Measurements from ENCODE around the gene CAMTA1.

CAMTA1 gene

DNA sequence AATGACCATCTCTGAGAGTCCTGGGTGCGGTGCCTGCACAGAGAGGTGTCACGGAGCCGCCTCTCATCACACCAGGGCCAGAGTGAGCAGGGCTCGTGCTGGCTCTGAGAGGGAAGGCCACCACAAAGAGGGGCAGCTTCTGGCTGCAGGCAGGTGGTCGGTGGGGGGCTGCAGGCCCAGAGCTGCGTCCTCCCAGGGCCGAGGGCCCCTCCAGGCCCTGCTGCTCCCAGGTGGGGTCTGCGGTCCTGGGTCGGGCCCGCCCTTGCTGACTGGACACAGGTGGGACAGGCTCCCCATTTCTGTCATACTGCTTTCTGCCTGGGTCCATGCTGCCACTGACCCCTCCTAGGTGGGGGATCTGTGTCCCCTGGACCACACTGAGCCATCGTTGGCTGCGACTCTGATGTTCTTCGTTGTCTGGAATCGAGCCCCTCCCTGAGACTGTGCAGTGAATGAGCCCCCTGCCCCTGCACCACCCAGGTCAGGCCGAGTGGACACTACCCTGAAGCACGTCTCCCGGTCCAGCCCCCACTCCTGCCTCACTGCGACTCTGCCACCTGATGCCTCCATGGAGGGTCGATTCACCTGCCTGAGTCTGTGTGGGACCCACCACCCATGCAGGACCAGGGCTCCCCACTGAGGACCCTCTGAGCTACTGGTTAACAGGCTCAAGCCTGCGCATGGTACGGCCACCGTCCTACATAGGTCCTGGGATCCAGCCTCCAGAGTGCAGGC, 653.8 kb downstream of the CAMTA1 start:
- TF ChIP-seq, protein P1, sequence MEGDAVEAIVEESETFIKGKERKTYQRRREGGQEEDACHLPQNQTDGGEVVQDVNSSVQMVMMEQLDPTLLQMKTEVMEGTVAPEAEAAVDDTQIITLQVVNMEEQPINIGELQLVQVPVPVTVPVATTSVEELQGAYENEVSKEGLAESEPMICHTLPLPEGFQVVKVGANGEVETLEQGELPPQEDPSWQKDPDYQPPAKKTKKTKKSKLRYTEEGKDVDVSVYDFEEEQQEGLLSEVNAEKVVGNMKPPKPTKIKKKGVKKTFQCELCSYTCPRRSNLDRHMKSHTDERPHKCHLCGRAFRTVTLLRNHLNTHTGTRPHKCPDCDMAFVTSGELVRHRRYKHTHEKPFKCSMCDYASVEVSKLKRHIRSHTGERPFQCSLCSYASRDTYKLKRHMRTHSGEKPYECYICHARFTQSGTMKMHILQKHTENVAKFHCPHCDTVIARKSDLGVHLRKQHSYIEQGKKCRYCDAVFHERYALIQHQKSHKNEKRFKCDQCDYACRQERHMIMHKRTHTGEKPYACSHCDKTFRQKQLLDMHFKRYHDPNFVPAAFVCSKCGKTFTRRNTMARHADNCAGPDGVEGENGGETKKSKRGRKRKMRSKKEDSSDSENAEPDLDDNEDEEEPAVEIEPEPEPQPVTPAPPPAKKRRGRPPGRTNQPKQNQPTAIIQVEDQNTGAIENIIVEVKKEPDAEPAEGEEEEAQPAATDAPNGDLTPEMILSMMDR (IDR thresholded peaks at IDR 0.05; ENCODE audit: borderline replicate concordance, insufficient read depth, low read depth, low read length): no peak
- no peak overlapping the region for H3K4me3 ChIP-seq (ENCODE audit: low read depth, low read length)

GRCh38 chr1:7440154-7440553, 654.9 kb downstream of the CAMTA1 start:
- no peak overlapping the region for H3K4me3 ChIP-seq (ENCODE audit: low read depth, low read length)
- TF ChIP-seq, protein P1 (IDR thresholded peaks at IDR 0.05; ENCODE audit: borderline replicate concordance, insufficient read depth, low read depth, low read length): no peak

DNA sequence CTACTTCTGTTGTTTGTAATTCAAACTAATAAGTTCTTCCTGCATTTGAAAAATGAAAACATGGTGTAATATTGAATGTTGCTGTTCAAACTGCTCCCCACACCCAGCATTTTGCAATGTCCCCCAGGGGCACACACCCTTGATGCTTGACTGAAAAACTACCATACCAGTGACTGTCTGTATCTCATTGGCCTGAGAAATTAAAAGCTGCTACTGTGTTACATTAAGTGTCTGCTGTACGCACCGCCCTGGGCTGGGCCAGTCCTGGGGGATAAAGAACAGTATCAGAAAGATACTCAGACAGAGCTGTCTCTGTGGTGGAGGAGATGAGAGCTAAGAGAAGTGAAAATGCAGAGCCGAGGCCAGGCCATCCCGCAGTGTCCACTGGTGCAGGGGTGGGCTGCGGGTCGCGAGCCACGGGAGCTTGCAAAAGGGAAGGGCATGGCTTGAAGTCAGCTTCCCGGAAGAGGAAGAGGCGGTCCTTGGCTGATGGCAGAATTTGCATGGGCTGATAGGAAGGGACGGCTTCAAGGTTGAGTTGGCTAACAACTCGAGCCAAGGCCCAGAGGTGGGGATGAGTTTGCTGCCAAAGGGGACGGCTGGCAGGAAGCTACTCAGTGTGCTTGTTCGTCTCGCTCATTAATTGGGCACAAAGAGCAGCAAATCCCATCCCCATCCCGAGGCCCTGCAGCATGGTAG, 656.0 kb downstream of the CAMTA1 start:
- no peak overlapping the region for H3K4me3 ChIP-seq (ENCODE audit: low read depth, low read length)
- TF ChIP-seq, protein P1 (IDR thresholded peaks at IDR 0.05; ENCODE audit: borderline replicate concordance, insufficient read depth, low read depth, low read length): no peak

DNA sequence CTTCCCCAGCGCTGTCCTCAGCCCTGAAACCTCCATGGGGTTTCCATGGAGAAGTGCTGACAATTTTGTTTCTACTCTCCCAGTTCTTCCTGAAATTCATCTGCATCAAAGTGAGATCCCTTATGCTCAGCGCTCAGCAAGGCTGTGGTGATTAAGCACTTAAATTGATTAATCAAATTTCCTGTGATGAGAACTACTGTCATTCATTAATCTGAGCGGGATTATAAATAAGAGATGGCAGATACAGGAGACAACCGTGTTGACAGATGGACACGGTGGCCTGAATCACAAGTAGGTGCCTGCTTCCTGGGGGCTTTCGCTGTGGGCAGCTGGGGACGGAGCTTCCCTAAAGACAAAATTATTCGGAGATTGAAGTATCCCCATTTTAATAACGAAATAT, 656.8 kb downstream of the CAMTA1 start:
- TF ChIP-seq, protein P1 (IDR thresholded peaks at IDR 0.05; ENCODE audit: borderline replicate concordance, insufficient read depth, low read depth, low read length): no peak
- H3K4me3 ChIP-seq (ENCODE audit: low read depth, low read length): no peak overlapping the region

- TF ChIP-seq, protein P1 (IDR thresholded peaks at IDR 0.05; ENCODE audit: borderline replicate concordance, insufficient read depth, low read depth, low read length): no peak
- no peak overlapping the region for H3K4me3 ChIP-seq (ENCODE audit: low read depth, low read length)
Observed at GRCh38 chr1:7442918-7443317, 657.7 kb downstream of the CAMTA1 start.

GRCh38 chr1:7444363-7444762, 659.1 kb downstream of the CAMTA1 start:
- TF ChIP-seq, protein P1 (IDR thresholded peaks at IDR 0.05; ENCODE audit: borderline replicate concordance, insufficient read depth, low read depth, low read length): no peak

DNA sequence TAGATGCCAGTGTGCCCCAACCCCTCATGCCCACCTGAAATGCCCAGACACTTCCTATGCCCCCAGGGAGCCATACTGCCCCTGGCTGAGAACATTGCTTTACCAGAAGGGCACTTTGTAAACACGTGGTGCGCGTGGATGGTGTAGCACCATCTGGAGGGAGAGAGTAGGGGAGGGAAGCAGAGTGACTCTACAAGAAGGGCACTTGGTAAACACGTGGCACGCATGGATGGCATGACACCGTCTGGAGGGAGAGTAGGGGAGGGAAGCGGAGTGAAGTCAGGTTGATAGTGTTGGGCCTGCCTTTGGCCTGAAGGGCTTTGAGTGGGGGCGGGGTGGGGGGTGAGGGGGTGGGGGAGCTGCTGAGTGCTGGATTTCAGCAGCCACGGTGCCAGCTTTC, 661.8 kb downstream of the CAMTA1 start:
- TF ChIP-seq, protein P1 (IDR thresholded peaks at IDR 0.05; ENCODE audit: borderline replicate concordance, insufficient read depth, low read depth, low read length): no peak

More at GRCh38 chr1:7444363-7444762, 659.1 kb downstream of the CAMTA1 start:
- H3K4me3 ChIP-seq (ENCODE audit: low read depth, low read length): no peak overlapping the region

More for the DNA sequence above, 661.8 kb downstream of the CAMTA1 start:
- H3K4me3 ChIP-seq (ENCODE audit: low read depth, low read length): no peak overlapping the region
